ENCODE measurements around the gene SEC14L2. TPM values are rescaled to one million over a fixed set of nuclear protein-coding genes. Genes with fewer than 3 reads are reported as not detected.

SEC14L2 gene
- total RNA-seq, 1 experiment from 2014 or later: 14.4 TPM

DNA sequence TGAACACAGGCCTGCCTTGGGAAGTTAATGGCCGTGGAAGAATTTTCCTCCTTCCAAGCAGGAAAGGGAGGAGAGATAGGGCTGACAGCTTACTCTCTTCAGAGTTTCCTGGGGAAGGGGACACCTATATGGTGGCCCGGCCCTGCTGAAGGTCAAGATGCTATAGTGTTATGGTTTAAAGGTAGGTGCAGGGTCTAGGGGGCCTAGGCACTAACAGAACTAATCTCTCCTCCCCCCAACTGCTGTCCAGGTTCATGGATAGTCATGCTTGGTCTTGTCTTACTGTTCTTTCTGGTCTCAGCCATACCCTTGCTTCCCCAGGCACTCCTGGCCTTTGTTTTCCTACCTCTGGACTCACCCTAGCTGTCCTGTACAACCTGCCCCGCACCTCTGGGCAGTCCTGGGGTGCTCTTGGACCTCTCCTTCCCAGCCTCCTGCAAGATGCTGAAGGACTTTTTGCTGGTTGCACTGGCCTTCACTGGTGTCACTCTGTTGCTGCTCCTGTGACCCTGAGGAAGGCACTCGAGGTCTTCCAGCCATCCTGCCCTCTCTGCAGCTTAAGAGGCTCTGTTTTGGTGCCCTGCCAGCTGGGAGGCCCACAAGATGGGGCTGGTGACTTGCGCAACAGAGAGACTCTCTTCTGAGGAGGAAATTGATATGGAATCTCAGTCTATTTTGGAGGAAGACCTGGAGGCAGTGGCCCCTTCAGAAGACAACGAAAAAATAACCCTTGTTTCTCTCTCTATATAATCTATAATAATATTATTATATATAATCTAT is 57.1 kb downstream of the SEC14L2 start:
- no TSS peak for BruUV-seq (replicated peaks)
- TF ChIP-seq EZH2 (IDR thresholded peaks at IDR 0.05; ENCODE audit: borderline replicate concordance, low read depth, low read length, poor library complexity, severe bottlenecking) (no peak), CTCF (conservative IDR thresholded peaks at IDR 0.05; ENCODE audit: low read depth, low read length) (peak; percentile 23; the same call in 1 of the 2 replicates)
- Histone ChIP-seq H3K4me3 (ENCODE audit: low read depth, low read length, poor library complexity, severe bottlenecking) (no peak overlapping the region), H3K36me3 (ENCODE audit: insufficient read depth, low read length, poor library complexity, severe bottlenecking) (no peaks in the 10 kb centered on the region), H3K27me3 (replicated peaks; ENCODE audit: insufficient read depth, low read depth, low read length, poor library complexity) (no peaks in the 10 kb centered on the region), H3K27ac (ENCODE audit: low read depth, low read length, poor library complexity, severe bottlenecking) (no peak overlapping the region), H3K4me1 (ENCODE audit: insufficient read depth, low read length, poor library complexity, severe bottlenecking) (no peaks in the 10 kb centered on the region), H3K9me3 (ENCODE audit: low read depth, low read length, poor library complexity, severe bottlenecking) (no peaks in the 10 kb centered on the region)
- intact Hi-C loops (cut with micrococcal nuclease; ENCODE audit: unreplicated experiment): no loop called here
- POLR2A ChIA-PET (ENCODE audit: low non-redundant PET): no interaction called here
- DNase-seq (ENCODE audit: low spot score): peak; percentile 75
- CTCF ChIA-PET: no interaction called here

GRCh38 chr22:30455075-30455840 is 58.4 kb downstream of the SEC14L2 start:
- no peaks in the 10 kb centered on the region for H3K9me3 ChIP-seq (ENCODE audit: low read depth, low read length, poor library complexity, severe bottlenecking)
- no peak overlapping the region for H3K27ac ChIP-seq (ENCODE audit: low read depth, low read length, poor library complexity, severe bottlenecking)
- CTCF ChIA-PET: no interaction called here
- POLR2A ChIA-PET (ENCODE audit: low non-redundant PET): no interaction called here
- no peak for DNase-seq (ENCODE audit: low spot score)
- H3K4me3 ChIP-seq (ENCODE audit: low read depth, low read length, poor library complexity, severe bottlenecking): no peak overlapping the region
- BruUV-seq (replicated peaks): no TSS peak
- H3K4me1 ChIP-seq (ENCODE audit: insufficient read depth, low read length, poor library complexity, severe bottlenecking): no peaks in the 10 kb centered on the region
- H3K27me3 ChIP-seq (replicated peaks; ENCODE audit: insufficient read depth, low read depth, low read length, poor library complexity): no peaks in the 10 kb centered on the region
- TF ChIP-seq CTCF (conservative IDR thresholded peaks at IDR 0.05; ENCODE audit: low read depth, low read length): no peak
- TF ChIP-seq EZH2 (IDR thresholded peaks at IDR 0.05; ENCODE audit: borderline replicate concordance, low read depth, low read length, poor library complexity, severe bottlenecking): no peak
- intact Hi-C loops (cut with micrococcal nuclease; ENCODE audit: unreplicated experiment): no loop called here
- no peaks in the 10 kb centered on the region for H3K36me3 ChIP-seq (ENCODE audit: insufficient read depth, low read length, poor library complexity, severe bottlenecking)

DNA sequence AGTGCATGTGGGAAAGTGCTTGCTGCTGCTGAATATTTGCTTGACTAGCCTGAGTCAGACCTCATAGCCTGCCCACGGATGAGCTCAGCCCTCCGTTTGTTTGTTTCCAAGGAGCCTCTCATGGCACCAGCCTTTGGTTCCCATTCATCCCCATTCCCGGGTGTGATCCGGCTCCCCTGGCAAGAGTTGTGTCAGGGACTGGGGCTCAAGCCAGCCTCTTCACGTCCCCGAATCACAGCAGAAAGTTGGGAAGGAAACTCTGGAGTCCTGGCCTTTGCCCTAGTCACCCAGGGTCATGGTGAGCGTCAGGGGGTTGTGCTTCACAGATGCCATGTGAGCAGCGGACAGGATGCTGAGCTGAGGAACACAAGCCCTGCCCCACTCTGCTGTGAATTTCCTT is 61.2 kb downstream of the SEC14L2 start:
- intact Hi-C loops (cut with micrococcal nuclease; ENCODE audit: unreplicated experiment): no loop called here

More for the DNA sequence above, 61.2 kb downstream of the SEC14L2 start:
- Histone ChIP-seq H3K4me1 (ENCODE audit: insufficient read depth, low read length, poor library complexity, severe bottlenecking) (no peaks in the 10 kb centered on the region), H3K4me3 (ENCODE audit: low read depth, low read length, poor library complexity, severe bottlenecking) (no peak overlapping the region), H3K36me3 (ENCODE audit: insufficient read depth, low read length, poor library complexity, severe bottlenecking) (no peaks in the 10 kb centered on the region), H3K27me3 (replicated peaks; ENCODE audit: insufficient read depth, low read depth, low read length, poor library complexity) (no peaks in the 10 kb centered on the region), H3K27ac (ENCODE audit: low read depth, low read length, poor library complexity, severe bottlenecking) (no peak overlapping the region), H3K9me3 (ENCODE audit: low read depth, low read length, poor library complexity, severe bottlenecking) (no peaks in the 10 kb centered on the region)
- DNase-seq (ENCODE audit: low spot score): no peak
- CTCF ChIA-PET: interaction anchor here (0.7 kb wide), 2 partner anchors 14 to 197 kb away, joined by 6 to 10 read pairs; no protein-coding TSS in a partner anchor
- TF ChIP-seq EZH2 (IDR thresholded peaks at IDR 0.05; ENCODE audit: borderline replicate concordance, low read depth, low read length, poor library complexity, severe bottlenecking): no peak
- no peak for TF ChIP-seq CTCF (conservative IDR thresholded peaks at IDR 0.05; ENCODE audit: low read depth, low read length)
- POLR2A ChIA-PET (ENCODE audit: low non-redundant PET): no interaction called here
- no TSS peak for BruUV-seq (replicated peaks)
